K562 (cell line): ENCODE results near the gene AP1M2. TPM values are rescaled to one million over a fixed set of nuclear protein-coding genes. Genes with fewer than 3 reads are reported as not detected.

ENCODE experiments used
- BMI1 ChIP-seq: fragments of 150-350 bp; IDR thresholded peaks from 2 replicates; pipeline ENCODE4 v1.6.1; 2014; ENCODE audit warnings: low read length
- HMGXB4 ChIP-seq: sonication (generic); formaldehyde crosslinking; IDR thresholded peaks from 2 replicates; pipeline ENCODE4 v1.8.1; 2023; ENCODE audit warnings: mild to moderate bottlenecking, missing genetic modification reagents
- MYC ChIP-seq, 2 experiments: fragments of 250-450 bp in 1 of 2; sonication (Bioruptor Pico) in 1 of 2; IDR thresholded peaks; 2 replicates each; pipeline versions ENCODE4 v1.5.1 to v1.6.1; 2012 to 2021; ENCODE audit warnings: low read depth in 2 of 2, borderline replicate concordance in 1 of 2, improper control_type of control experiment in 1 of 2, low read length in 1 of 2, mild to moderate bottlenecking in 1 of 2, moderate library complexity in 1 of 2
- RBM25 ChIP-seq: fragments of 200-400 bp; formaldehyde crosslinking; IDR thresholded peaks from 2 replicates; pipeline ENCODE4 v1.6.1; 2018; ENCODE audit warnings: low read length, low read depth, moderate library complexity; ENCODE audit not compliant: severe bottlenecking
- RBM39 ChIP-seq: fragments of 200-400 bp; formaldehyde crosslinking; optimal IDR thresholded peaks from 2 replicates; pipeline ENCODE3; 2018; ENCODE audit warnings: low read depth, low read length
- RREB1 ChIP-seq: fragments of 250-450 bp; sonication (Bioruptor Pico); IDR thresholded peaks from 2 replicates; pipeline ENCODE4 v1.4.0; 2020
- SOX6 ChIP-seq: fragments of 450-650 bp; IDR thresholded peaks from 2 replicates; pipeline ENCODE4 v1.6.1; 2014; ENCODE audit warnings: mild to moderate bottlenecking
- SREBF2 ChIP-seq: sonication (generic); formaldehyde crosslinking; IDR thresholded peaks from 2 replicates; pipeline ENCODE4 v1.4.0; 2020; ENCODE audit warnings: mild to moderate bottlenecking, missing genetic modification reagents
- U2AF2 ChIP-seq: fragments of 200-400 bp; formaldehyde crosslinking; optimal IDR thresholded peaks from 2 replicates; pipeline ENCODE3; 2017; ENCODE audit warnings: low read depth, mild to moderate bottlenecking, low read length
- ZBTB12 ChIP-seq: fragments of 250-450 bp; sonication (Bioruptor Pico); IDR thresholded peaks from 2 replicates; pipeline ENCODE4 v1.4.0; 2020
- ZNF174 ChIP-seq: fragments of 250-450 bp; sonication (Bioruptor Pico); IDR thresholded peaks from 2 replicates; pipeline ENCODE4 v1.4.0; 2020; ENCODE audit warnings: mild to moderate bottlenecking
- ZNF280A ChIP-seq: fragments of 450-650 bp; IDR thresholded peaks from 2 replicates; pipeline ENCODE4 v1.6.1; 2018; ENCODE audit warnings: mild to moderate bottlenecking, low read depth; ENCODE audit not compliant: partially characterized antibody
- ZNF584 ChIP-seq: fragments of 200-800 bp; sonication (Bioruptor generic); IDR thresholded peaks from 2 replicates; pipeline ENCODE4 v1.6.1; 2016; ENCODE audit warnings: low read depth, mild to moderate bottlenecking, missing genetic modification characterization, missing compliant biosample characterization
- polyA plus RNA-seq, 8 experiments: library from polyadenylated mRNA; depleted of rRNA in 4 of 8; stranded (reverse) in 5 of 8; unstranded in 3 of 8; fragments of >200 nt; fragmentation: Nextera tagmentation in 2 of 8; fragmentation: Illumina TruSeq in 1 of 8; extraction: Ambion mirVana in 2 of 8; extraction: Trizol in 1 of 8; gene quantifications; 2 replicates each; pipeline versions ENCODE4 v1.2.1 to v1.2.3, GENCODE V29; 2011 to 2014; ENCODE audit warnings: inconsistent platforms in 1 of 8, missing spikeins in 1 of 8
- total RNA-seq, 7 experiments: library from RNA; depleted of rRNA in 6 of 7; stranded (reverse); fragments of >200 nt in 6 of 7; fragmentation: Illumina TruSeq in 2 of 7; extraction: Trizol in 2 of 7; gene quantifications; 2 replicates each; pipeline versions ENCODE4 v1.2.1 to v1.2.3, GENCODE V29; 2011 to 2021; ENCODE audit warnings: low replicate concordance in 1 of 7
- TF ChIP-seq, protein P1 (sequence below): sonication (generic); formaldehyde crosslinking; IDR thresholded peaks from 2 replicates; pipeline ENCODE4 v1.8.1; 2023; ENCODE audit warnings: mild to moderate bottlenecking, missing genetic modification reagents

The AP1M2 gene
- total and polyA plus RNA-seq, 9 of the 15 experiments (the other 6 are each of a cell fraction or from before 2014, with no cell fraction given), result 0.33 to 1.4 (median 0.89) TPM; not detected in 1

DNA sequence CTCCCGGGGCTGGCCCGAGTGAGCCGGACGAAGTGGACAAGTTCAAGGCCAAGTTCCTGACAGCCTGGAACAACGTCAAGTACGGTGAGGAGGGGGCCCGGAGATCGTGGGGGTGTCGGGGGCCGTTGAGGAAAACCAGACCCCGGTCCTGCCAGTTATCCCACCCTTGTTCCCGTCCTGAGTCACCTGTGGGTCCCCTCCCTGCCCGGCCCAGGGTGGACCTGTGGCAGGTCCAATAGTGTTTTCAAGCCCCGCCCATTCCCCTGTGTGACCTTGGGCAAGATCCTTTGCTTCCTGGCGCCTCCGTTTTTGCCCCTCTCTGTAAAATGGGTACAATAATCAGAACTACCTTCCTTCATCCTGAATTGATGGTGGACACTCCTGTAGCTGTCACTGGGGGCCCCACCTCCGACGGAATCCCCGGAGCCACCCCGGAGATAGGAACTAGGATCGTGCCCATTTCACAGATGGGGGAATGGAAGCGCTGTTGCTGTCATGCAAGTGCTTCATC is 42.8 kb downstream of the AP1M2 start (continued):
- no peak for TF ChIP-seq MYC (IDR thresholded peaks at IDR 0.05; ENCODE audit: low read depth, low read length)
- TF ChIP-seq MYC (CRISPR knock-in tag; IDR thresholded peaks at IDR 0.05; ENCODE audit: borderline replicate concordance, low read depth), result 0 out of 2 replicates have a peak, but pooled peaks have one; percentile 53
- no peak for TF ChIP-seq RREB1
- TF ChIP-seq RBM39, result peak; percentile 79
- TF ChIP-seq SREBF2 (CRISPR knock-in tag), result no peak
- TF ChIP-seq ZNF584 (CRISPR knock-in tag), result no peak
- TF ChIP-seq ZNF174 (CRISPR knock-in tag), result no peak
- TF ChIP-seq U2AF2, result no peak
- TF ChIP-seq, protein P1, sequence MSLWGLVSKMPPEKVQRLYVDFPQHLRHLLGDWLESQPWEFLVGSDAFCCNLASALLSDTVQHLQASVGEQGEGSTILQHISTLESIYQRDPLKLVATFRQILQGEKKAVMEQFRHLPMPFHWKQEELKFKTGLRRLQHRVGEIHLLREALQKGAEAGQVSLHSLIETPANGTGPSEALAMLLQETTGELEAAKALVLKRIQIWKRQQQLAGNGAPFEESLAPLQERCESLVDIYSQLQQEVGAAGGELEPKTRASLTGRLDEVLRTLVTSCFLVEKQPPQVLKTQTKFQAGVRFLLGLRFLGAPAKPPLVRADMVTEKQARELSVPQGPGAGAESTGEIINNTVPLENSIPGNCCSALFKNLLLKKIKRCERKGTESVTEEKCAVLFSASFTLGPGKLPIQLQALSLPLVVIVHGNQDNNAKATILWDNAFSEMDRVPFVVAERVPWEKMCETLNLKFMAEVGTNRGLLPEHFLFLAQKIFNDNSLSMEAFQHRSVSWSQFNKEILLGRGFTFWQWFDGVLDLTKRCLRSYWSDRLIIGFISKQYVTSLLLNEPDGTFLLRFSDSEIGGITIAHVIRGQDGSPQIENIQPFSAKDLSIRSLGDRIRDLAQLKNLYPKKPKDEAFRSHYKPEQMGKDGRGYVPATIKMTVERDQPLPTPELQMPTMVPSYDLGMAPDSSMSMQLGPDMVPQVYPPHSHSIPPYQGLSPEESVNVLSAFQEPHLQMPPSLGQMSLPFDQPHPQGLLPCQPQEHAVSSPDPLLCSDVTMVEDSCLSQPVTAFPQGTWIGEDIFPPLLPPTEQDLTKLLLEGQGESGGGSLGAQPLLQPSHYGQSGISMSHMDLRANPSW (CRISPR knock-in tag), result no peak
- TF ChIP-seq SOX6, result no peak
- TF ChIP-seq ZBTB12 (CRISPR knock-in tag), result no peak
- TF ChIP-seq HMGXB4 (CRISPR knock-in tag), result 0 out of 2 replicates have a peak, but pooled peaks have one; percentile 48
- peak; percentile 94 for TF ChIP-seq RBM25
- TF ChIP-seq BMI1, result no peak
- no peak for TF ChIP-seq ZNF280A
